Effector memory CD4-positive, alpha-beta T cell (primary cell): ENCODE results near the gene C1orf53.

Experiments
- DNase-seq, 3 donors: peaks; one replicate each; pipeline ENCODE4 v3.0.0-alpha.2; 2020
- H3K27ac ChIP-seq: 2 replicates; pipeline ENCODE4 v1.7.0; 2013; ENCODE audit warnings: mild to moderate bottlenecking, low read length, moderate library complexity; ENCODE audit not compliant: insufficient read depth, poor library complexity, severe bottlenecking
- H3K27me3 ChIP-seq: replicated peaks from 2 replicates; pipeline ENCODE4 v1.7.0; 2013; ENCODE audit warnings: mild to moderate bottlenecking, low read length; ENCODE audit not compliant: insufficient read depth, control insufficient read depth, poor library complexity, severe bottlenecking
- H3K36me3 ChIP-seq: 2 replicates; pipeline ENCODE4 v1.7.0; 2013; ENCODE audit warnings: mild to moderate bottlenecking, low read length, moderate library complexity; ENCODE audit not compliant: control insufficient read depth, insufficient read depth
- H3K4me1 ChIP-seq: 2 replicates; pipeline ENCODE4 v1.7.0; 2013; ENCODE audit warnings: low read length, mild to moderate bottlenecking; ENCODE audit not compliant: control insufficient read depth, insufficient read depth, poor library complexity, severe bottlenecking
- H3K4me3 ChIP-seq: 2 replicates; pipeline ENCODE4 v1.7.0; 2013; ENCODE audit warnings: low read length, low read depth, mild to moderate bottlenecking; ENCODE audit not compliant: insufficient read depth, poor library complexity, severe bottlenecking
- H3K9me3 ChIP-seq: 2 replicates; pipeline ENCODE4 v1.7.0; 2013; ENCODE audit warnings: mild to moderate bottlenecking, low read length, moderate library complexity; ENCODE audit not compliant: control insufficient read depth

C1orf53 gene

DNA sequence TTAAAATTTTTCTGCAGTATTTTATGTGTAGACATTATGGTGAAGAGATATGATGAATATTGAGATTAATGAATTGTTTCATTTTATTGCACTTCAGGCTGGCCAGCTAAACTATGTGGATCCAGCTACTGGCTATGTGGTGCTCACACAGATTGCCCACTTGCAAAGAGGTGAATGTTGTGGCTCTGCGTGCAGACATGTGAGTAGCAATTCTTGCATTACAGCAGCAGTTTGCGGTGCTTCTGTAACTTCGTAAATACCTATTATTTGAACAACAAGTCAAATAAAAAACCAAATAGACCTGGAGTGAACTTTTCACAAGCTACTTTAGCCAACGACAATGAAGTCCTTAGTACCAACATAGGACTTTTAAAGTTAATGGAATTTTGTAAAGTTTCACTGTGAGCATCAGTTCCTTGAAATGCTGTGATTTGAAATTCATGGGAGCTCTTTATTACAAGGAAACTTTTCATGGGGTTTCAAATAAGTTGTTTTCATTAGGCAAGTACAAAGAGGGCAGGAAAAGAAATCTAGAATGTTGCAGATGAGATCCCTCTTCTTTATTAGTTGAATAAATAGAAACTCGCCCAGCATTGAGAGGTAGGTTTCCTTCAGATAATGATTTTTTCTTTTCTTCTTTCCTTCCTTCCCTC is 3.4 kb downstream of the C1orf53 start:
- Histone ChIP-seq H3K27ac (no peak overlapping the region), H3K9me3 (no peaks in the 10 kb centered on the region), H3K4me1 (peaks cover 21% of the 10 kb centered on the region), H3K27me3 (peaks cover 59% of the 10 kb centered on the region), H3K4me3 (no peak overlapping the region), H3K36me3 (no peaks in the 10 kb centered on the region)
- DNase-seq = no peak

DNA sequence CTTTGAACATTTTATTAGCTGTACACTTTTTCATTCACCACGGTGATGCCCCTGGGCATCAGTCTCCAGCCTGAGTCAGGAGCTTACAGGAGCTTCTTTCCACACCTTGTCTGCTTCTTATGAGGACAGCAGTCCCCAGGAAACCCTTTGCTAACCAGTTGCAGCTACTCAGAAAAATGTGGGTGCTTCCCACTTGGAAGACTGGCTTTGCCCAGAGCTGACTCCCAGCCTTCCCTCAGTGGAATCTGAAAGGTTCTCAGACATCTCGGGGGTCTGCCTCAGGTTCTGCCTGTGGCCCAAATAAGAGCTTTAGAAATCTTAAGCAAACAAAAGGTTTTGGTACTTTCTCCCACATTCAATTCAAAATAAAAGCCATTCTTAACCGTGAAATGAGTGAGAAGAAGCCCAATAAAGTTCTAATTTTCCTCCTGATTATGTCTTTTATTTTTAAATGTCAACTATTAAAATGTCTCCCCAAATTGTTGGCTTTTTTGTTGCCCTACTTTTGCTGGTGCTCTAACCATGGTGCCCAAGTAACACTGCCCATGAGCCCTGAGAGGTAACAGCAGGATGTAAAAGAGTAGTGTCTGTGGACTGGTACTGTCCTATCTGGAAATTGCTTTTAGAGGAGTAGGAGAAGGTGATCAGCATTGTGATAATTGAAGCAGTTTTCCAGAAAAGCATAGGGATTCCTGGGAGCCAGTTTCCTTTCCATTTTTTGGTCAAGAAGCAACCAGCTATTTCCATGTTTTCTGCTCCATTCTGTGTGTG is 5.6 kb downstream of the C1orf53 start:
- Histone ChIP-seq H3K9me3 (no peaks in the 10 kb centered on the region), H3K36me3 (no peaks in the 10 kb centered on the region), H3K27ac (no peak overlapping the region), H3K27me3 (peaks cover 81% of the 10 kb centered on the region), H3K4me1 (peaks cover 38% of the 10 kb centered on the region), H3K4me3 (no peak overlapping the region)
- no peak for DNase-seq

DNA sequence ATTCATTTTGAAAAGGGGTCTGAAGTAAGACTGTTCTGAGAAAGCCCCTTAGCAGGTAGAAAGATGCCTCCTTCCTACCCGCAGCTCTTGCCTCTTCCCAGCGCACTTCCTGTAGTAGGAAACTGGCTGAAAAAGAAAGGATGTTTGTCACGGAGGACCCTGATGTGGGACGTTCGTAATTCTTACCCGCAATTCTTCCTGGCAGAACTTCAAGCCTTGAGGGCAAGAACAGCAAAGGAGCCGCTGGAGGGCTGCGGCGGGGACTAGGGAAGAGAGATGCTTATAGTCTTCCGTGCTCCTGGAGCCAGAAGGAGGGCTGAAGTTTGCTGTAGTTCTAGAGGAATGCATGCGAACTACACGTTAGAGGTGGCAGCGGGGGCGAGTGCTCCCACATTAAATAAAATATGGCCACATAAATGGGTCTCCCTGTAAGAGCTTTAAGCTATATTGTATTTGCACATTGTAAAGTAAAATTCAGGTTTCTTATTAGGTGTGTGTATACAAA is 6.3 kb downstream of the C1orf53 start:
- Histone ChIP-seq H3K27me3 (peaks cover 88% of the 10 kb centered on the region), H3K36me3 (no peaks in the 10 kb centered on the region), H3K4me3 (no peak overlapping the region), H3K27ac (no peak overlapping the region), H3K4me1 (peaks cover 45% of the 10 kb centered on the region), H3K9me3 (no peaks in the 10 kb centered on the region)
- DNase-seq = no peak

DNA sequence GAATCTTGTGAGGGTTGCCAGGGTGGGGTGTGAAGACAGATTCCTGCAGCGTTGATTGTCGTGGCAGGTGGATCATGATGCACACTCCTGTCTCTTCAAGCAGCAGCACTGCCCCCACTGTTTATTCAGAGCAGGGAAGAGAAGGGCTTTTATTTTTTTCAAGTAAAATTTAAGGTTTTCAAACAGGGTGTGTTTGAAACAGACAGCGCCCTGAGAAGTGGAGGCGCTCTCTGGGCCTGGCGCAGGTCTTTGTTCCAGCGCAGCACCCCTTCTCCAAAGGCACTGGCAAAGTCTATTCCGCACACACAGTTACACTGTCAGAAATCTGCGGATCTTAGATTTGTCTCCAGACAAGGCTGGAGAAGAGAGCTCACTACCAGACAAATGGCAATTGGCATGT is 7.0 kb downstream of the C1orf53 start:
- H3K4me3 ChIP-seq = no peak overlapping the region
- no peak overlapping the region for H3K27ac ChIP-seq
- H3K4me1 ChIP-seq = peaks cover 46% of the 10 kb centered on the region
- peaks cover 88% of the 10 kb centered on the region for H3K27me3 ChIP-seq
- no peak for DNase-seq
- no peaks in the 10 kb centered on the region for H3K36me3 ChIP-seq
- no peaks in the 10 kb centered on the region for H3K9me3 ChIP-seq

DNA sequence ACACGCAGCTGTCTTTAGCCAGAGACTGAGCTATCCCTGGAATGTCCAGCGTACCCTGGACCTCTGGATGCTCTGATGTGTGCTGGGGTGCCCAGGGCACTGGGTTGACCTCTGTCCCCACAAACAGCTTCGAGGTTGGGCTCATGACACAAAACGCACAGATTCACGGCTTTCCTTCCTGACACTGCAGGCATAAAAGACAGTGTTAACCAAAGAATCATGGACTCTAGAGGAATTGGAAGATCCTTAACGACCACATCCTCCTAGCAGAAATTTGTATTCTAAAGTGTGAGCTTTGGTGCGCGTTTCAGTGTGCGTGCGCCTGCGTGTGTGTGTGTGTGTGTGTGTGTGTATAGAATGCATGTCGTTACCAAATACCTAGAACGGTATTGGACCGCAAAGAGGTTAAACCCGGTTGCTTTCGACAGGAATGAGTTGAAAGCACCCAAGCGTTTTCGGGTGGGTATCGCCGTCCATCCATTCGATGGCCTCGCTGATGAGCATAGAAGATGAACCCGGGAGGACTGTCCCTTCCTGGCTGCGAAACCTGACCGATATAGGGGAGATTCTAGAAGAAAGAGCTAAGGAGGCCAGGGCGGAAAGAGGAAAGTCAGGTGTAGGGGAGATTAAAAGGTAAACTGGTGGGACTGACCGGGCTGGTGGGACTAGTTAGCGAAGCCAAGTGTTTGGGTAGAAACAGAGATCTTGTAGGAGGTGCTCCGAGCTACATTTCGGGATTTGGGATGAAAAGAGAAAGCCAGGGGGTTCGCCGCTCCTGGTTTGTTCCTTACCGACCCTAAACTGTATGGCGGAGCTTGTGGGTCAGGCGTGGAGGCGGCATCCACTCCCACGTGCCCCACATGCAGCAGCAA is 7.9 kb downstream of the C1orf53 start:
- DNase-seq = no peak
- Histone ChIP-seq H3K4me1 (peaks cover 46% of the 10 kb centered on the region), H3K9me3 (no peaks in the 10 kb centered on the region), H3K27ac (no peak overlapping the region), H3K4me3 (peak overlapping the region; percentile 11), H3K27me3 (peaks cover 88% of the 10 kb centered on the region), H3K36me3 (no peaks in the 10 kb centered on the region)

DNA sequence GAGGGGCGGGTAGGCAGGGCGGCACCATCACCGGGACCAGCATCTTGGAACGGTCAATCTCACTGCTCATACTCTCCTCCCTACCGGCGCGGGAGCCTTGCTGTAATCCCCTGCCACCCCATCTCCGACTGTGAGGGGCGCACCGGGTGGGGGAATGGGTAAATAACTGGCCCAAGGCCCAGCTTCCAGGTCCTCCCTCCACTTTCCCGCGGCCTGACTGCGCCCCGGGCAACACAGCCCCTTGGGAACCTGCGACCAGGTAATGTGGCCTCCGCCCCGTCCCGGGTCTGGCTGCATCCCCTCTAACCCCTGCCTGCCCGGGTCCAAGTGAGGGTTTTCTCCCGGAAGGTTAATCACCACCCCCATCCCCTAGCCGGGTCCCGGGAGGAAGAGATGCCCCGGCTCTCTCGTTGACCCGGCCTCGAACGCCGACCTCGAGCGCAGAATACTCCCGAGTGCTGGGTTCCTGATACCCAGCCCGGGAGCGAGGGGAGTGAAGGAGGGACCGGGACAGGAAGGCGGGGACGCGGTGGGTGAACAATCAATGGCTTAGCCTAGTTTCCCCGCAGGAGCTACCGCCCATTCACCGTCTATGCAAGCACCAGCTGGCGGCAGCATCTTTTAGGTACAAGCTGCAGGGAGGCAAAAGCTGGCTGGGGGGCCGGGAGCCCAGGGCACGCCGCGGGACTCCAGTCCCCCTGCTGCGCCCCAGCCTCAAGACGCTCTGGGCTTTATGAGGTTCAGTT is 8.9 kb downstream of the C1orf53 start:
- H3K4me3 ChIP-seq = peak overlapping the region; percentile 2
- no peaks in the 10 kb centered on the region for H3K36me3 ChIP-seq
- no peaks in the 10 kb centered on the region for H3K9me3 ChIP-seq
- peaks cover 55% of the 10 kb centered on the region for H3K4me1 ChIP-seq
- no peak for DNase-seq
- H3K27ac ChIP-seq = no peak overlapping the region
- peaks cover 94% of the 10 kb centered on the region for H3K27me3 ChIP-seq

DNA sequence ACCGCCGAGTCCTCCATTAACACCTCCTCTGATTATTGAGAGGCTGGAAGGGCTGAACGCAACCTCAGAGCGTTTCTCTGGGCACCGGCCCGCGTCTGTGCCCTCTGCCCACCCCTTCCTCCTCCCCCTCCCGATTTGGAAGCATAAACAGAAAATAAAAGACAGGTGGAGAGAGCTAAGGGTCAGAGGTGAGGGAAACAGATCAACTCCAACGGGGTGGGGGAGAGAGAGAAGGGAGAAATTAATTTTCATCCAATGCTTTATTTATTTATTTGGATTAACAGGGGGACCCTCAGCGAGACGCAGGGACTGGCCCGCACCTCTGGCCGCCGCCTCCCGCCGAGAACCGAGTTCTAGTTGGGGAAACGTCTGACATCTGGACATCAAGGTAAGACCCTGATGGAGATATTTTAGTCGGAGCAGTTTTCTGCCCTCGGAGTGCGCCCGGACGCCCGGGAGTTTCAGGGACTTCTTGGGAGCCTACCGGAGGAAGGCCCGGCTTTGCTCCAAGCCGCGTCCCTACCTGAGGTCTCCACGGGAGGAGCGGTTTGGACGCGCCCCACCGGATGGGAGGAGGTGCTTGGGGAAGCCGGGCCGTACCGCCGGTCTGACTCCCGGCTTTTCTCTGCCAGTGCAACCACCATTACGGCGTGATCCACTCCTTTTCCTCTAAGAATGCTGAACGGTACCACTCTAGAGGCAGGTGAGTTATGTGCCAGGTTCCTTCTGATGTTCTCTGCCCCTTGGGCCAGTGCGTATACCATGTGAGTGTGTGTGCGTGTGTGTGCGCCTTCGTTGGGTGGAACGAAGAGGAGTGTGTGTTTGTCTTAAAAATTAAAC is 9.6 kb downstream of the C1orf53 start:
- Histone ChIP-seq H3K36me3 (no peaks in the 10 kb centered on the region), H3K4me3 (peak overlapping the region; percentile 2), H3K27ac (no peak overlapping the region), H3K27me3 (peaks cover 95% of the 10 kb centered on the region), H3K4me1 (peaks cover 62% of the 10 kb centered on the region), H3K9me3 (no peaks in the 10 kb centered on the region)
- DNase-seq = no peak

DNA sequence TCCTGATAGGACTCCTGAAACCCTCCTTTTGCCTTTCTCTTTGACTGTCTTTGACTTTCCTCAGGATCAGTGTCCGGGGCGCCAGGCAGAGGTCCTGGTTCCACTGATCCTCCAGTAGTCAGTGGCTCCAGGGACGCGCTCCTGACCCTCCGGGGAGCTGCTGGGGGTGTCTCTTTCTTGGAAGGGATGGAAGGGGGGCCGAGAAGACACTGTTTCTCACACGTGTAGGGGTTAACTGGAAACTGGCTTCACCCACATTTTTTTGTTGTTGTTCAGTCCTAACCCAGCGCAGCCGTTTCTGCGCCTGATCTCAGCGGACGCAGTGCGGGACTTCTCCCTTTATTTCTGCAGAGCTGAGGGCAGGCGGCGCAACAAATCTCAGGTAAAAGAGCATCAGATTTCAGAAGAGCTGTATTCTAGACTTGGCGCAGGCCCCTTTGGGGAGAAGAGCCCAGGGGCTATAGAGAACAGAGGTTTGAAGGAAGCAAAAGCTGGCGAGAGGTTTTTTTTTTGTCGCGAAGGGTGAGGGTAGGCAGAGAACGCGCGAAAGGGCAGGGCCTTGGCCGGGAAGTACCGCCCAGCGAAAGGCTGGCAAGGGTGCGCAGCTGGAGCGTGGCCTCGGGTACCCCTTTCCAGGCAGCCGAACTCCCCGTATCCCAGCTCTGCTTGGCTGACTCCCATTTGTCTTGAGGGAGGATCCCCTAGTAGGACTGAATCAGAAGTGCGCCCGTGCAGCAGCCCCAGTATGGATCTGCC is 10.5 kb downstream of the C1orf53 start:
- DNase-seq = no peak
- no peaks in the 10 kb centered on the region for H3K9me3 ChIP-seq
- H3K36me3 ChIP-seq = no peaks in the 10 kb centered on the region
- H3K4me1 ChIP-seq = peaks cover 71% of the 10 kb centered on the region
- no peak overlapping the region for H3K27ac ChIP-seq
- H3K4me3 ChIP-seq = no peak overlapping the region
- H3K27me3 ChIP-seq = peaks cover 97% of the 10 kb centered on the region
